OCI-LY3 (cell line): ENCODE measurements around the gene GYS2.

ENCODE experiments used
- H2AFZ ChIP-seq: fragments of 200-600, 300-600 bp; shearing (Covaris generic); 2 replicates; pipeline ENCODE4 v1.6.0; 2014; ENCODE audit warnings: antibody characterized with exemption, low read depth, low read length
- H3K27ac ChIP-seq: fragments of 200-600, 300-600 bp; sonication (generic); 2 replicates; pipeline ENCODE4 v1.5.1; 2014; ENCODE audit warnings: mild to moderate bottlenecking, low read length, moderate library complexity, mixed read lengths
- H3K27me3 ChIP-seq: fragments of 200-600, 300-600 bp; sonication (generic); 2 replicates; pipeline ENCODE4 v1.6.1; 2014; ENCODE audit warnings: low read depth, low read length, mixed read lengths
- H3K36me3 ChIP-seq: fragments of 200-600, 300-600 bp; sonication (generic); replicated peaks from 2 replicates; pipeline ENCODE3; 2014; ENCODE audit warnings: low read depth, low read length, mixed read lengths
- H3K4me1 ChIP-seq: fragments of 300-600, 200-600 bp; sonication (generic); 2 replicates; pipeline ENCODE4 v1.6.1; 2014; ENCODE audit warnings: low read length, mixed read lengths
- H3K4me2 ChIP-seq: fragments of 200-600, 300-600 bp; sonication (generic); 2 replicates; pipeline ENCODE4 v1.6.1; 2014; ENCODE audit warnings: low read length, mixed read lengths
- H3K4me3 ChIP-seq: fragments of 300-600, 200-600 bp; sonication (generic); 2 replicates; pipeline ENCODE4 v1.5.1; 2014; ENCODE audit warnings: antibody characterized with exemption, mild to moderate bottlenecking, low read length, moderate library complexity
- H3K79me2 ChIP-seq: fragments of 300-600, 200-600 bp; shearing (Covaris generic); 2 replicates; pipeline ENCODE4 v1.6.1; 2014; ENCODE audit warnings: mild to moderate bottlenecking, low read length, mixed read lengths
- H3K9ac ChIP-seq: fragments of 300-600, 200-600 bp; shearing (Covaris generic); 2 replicates; pipeline ENCODE4 v1.6.0; 2014; ENCODE audit warnings: mild to moderate bottlenecking, low read length, moderate library complexity
- H3K9me3 ChIP-seq: fragments of 200-600, 300-600 bp; shearing (Covaris generic); 2 replicates; pipeline ENCODE4 v1.6.1; 2014; ENCODE audit warnings: low read length, mixed read lengths; ENCODE audit not compliant: insufficient read depth
- H4K20me1 ChIP-seq: fragments of 200-600, 300-600 bp; sonication (generic); 2 replicates; pipeline ENCODE4 v1.6.1; 2016; ENCODE audit warnings: low read length, mixed read lengths; ENCODE audit not compliant: insufficient read depth
- CTCF ChIP-seq: fragments of 200-600, 300-600 bp; sonication (generic); IDR thresholded peaks from 2 replicates; pipeline ENCODE4 v1.5.1; 2014; ENCODE audit warnings: antibody characterized with exemption, low read length, low read depth
- EZH2phosphoT487 ChIP-seq: fragments of 200-600 bp; shearing (Covaris generic); IDR thresholded peaks from 2 replicates; pipeline ENCODE4 v1.6.1; 2018; ENCODE audit warnings: antibody characterized with exemption, mixed run types, low read depth

GYS2 gene

DNA sequence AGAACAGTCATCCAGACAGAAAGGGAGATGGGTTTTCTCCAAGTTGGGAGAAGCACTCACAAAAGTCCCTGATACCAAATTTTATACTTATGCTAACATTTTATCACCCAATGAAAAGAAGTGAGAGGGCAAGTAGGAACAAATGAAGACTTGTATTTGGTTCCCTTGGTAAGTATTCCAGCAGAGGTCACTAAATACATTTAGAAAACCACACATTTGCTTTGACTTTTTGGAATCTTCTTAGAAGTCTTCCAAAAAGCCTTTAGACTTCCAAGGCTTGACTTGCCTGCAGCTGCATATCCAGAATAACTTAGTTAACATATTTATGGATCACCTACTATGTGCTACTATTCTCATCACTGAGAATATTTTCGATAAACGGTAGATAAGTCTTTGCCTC is 3.1 kb upstream of the GYS2 start:
- no peaks in the 10 kb centered on the region for H3K9me3 ChIP-seq
- no peak overlapping the region for H3K9ac ChIP-seq
- peaks cover 15% of the 10 kb centered on the region for H3K4me1 ChIP-seq
- no peak overlapping the region for H3K4me3 ChIP-seq
- H4K20me1 ChIP-seq = no peaks in the 10 kb centered on the region
- no peaks in the 10 kb centered on the region for H3K36me3 ChIP-seq
- H2AFZ ChIP-seq = no peak overlapping the region
- no peaks in the 10 kb centered on the region for H3K27me3 ChIP-seq
- H3K4me2 ChIP-seq = peak overlapping the region; percentile 57
- no peak for TF ChIP-seq EZH2phosphoT487
- peak; percentile 52 for TF ChIP-seq CTCF
- H3K79me2 ChIP-seq = no peaks in the 10 kb centered on the region
- no peak overlapping the region for H3K27ac ChIP-seq

DNA sequence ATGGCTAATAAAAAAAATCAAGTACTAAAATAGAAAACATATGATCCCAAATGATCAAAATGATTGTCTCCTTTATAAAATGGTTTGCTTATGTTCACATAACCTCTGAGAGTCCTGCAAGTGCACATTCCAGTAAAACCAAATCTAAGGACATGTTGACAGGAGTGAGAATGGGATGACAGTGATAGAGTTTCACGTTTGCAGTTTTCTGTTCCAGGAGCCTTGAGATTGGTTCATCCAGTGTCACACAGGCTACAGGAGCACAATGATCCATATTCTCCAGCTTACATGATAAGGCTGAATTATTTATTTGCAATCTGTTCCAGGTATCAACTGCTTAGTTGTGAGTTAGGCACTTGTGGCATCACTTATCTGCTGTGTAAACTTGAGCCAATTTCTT is 1.5 kb upstream of the GYS2 start:
- H3K4me2 ChIP-seq = no peak overlapping the region
- no peaks in the 10 kb centered on the region for H3K79me2 ChIP-seq
- H2AFZ ChIP-seq = no peak overlapping the region
- H3K9ac ChIP-seq = no peak overlapping the region
- no peaks in the 10 kb centered on the region for H3K27me3 ChIP-seq
- peaks cover 12% of the 10 kb centered on the region for H3K4me1 ChIP-seq
- TF ChIP-seq CTCF (no peak), EZH2phosphoT487 (no peak)
- no peak overlapping the region for H3K27ac ChIP-seq
- H3K4me3 ChIP-seq = no peak overlapping the region
- H4K20me1 ChIP-seq = no peaks in the 10 kb centered on the region
- no peaks in the 10 kb centered on the region for H3K9me3 ChIP-seq
- no peaks in the 10 kb centered on the region for H3K36me3 ChIP-seq

DNA sequence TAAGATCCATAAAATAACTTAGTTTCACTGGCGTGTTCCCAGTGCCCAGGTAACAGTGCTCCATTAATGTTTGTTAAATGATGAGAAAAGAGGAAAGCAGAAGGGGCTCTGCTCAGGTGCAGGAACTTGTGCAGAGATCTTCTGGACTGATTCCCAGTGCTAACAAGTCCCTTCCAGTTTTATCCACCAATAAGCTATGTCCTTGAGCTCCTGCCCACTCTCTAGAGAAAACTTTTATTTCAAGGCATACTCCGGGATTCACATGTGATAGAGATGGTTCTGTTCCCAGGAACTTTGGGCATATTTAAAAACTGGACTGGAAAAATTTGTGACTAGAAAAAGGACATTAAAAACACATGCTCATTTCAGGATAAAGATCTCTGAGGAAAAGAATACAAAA is 1.9 kb downstream of the GYS2 start:
- Histone ChIP-seq H3K27ac (no peak overlapping the region), H4K20me1 (no peaks in the 10 kb centered on the region), H3K79me2 (no peaks in the 10 kb centered on the region), H3K36me3 (no peaks in the 10 kb centered on the region), H3K4me1 (peaks cover 17% of the 10 kb centered on the region), H3K27me3 (0 out of 2 replicates have a peak, but pooled peaks cover 3% of the 10 kb centered on the region), H3K9me3 (no peaks in the 10 kb centered on the region), H3K4me3 (no peak overlapping the region), H3K4me2 (no peak overlapping the region), H3K9ac (no peak overlapping the region), H2AFZ (no peak overlapping the region)
- TF ChIP-seq CTCF = no peak
- no peak for TF ChIP-seq EZH2phosphoT487

DNA sequence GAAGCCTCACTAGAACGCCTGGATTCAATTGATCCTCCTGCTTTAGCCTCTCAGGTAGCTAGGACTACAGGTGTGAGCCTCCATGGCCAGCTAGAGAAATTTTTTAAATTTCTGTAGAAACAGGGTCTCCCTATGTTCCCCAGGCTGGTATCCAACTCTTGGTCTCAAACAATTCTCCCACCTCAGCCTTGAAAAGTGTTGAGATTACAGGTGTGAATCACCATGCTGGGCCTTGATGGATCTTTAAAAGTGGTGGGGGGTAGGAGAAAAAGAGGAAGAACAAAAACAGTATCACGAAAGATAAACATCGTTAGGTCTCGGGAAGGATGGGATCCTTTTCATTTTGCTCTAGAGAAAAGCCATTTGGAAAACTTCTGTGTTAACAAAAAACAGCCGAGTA is 4.5 kb downstream of the GYS2 start:
- TF ChIP-seq EZH2phosphoT487 (no peak), CTCF (no peak)
- no peak overlapping the region for H3K4me3 ChIP-seq
- H4K20me1 ChIP-seq = no peaks in the 10 kb centered on the region
- H3K9ac ChIP-seq = no peak overlapping the region
- H3K79me2 ChIP-seq = no peaks in the 10 kb centered on the region
- H3K4me2 ChIP-seq = no peak overlapping the region
- peaks cover 16% of the 10 kb centered on the region for H3K4me1 ChIP-seq
- no peaks in the 10 kb centered on the region for H3K36me3 ChIP-seq
- H3K27ac ChIP-seq = no peak overlapping the region
- no peak overlapping the region for H2AFZ ChIP-seq
- H3K9me3 ChIP-seq = no peaks in the 10 kb centered on the region
- H3K27me3 ChIP-seq = 0 out of 2 replicates have a peak, but pooled peaks cover 3% of the 10 kb centered on the region
